ENCODE data around the gene PRXL2A.

The PRXL2A gene

DNA sequence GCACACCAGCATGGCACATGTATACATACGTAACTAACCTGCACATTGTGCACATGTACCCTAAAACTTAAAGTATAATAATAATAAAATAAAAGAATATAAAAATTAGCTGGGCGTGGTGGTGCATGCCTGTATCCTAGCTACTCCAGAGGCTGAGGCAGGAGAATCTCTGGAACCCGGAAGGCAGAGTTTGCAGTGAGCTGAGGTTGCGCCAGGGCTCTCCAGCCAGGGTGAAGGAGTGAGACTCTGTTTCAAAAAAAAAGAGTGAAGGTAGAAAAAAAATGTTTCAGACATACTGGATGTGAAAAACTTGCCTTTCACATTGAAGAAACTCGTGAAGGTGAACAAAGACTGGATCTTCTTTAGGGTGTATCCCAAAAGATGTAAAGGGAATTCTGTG, 72.5 kb downstream of the PRXL2A start:
- Mint-ChIP-seq H3K4me1 (peaks cover 74% of the 10 kb centered on the region), H3K4me3 (no peak overlapping the region), H3K9me3 (no peaks in the 10 kb centered on the region), H3K27ac (ENCODE audit: low read depth) (no peak overlapping the region), H3K27me3 (no peaks in the 10 kb centered on the region), H3K36me3 (ENCODE audit: insufficient read depth) (peaks cover 42% of the 10 kb centered on the region)
- no peak for DNase-seq (ENCODE audit: low spot score in 2 of 2)
- no peak for ATAC-seq (replicated peaks; ENCODE audit: extremely low read depth, poor library complexity, severe bottlenecking)

DNA sequence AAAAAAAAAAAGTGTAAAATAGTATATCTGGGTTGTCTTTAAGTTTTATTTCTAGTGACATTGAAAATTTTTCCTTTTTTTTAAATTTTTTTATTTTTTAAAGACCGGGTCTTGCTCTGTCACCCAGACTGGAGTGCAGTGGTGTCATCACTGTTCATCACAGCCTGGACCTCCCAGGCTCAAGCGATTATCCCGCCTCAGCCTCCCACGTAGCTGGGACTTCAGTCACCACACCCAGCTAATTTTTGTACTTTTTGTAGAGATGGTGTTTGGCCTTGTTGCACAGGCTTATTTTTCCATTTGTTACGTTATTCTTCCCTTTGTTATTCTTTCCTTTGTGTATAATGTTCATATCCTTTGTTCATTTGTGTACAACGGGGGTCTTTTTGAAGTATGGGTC, 75.9 kb downstream of the PRXL2A start:
- ATAC-seq (replicated peaks; ENCODE audit: extremely low read depth, poor library complexity, severe bottlenecking) (no peak), DNase-seq (ENCODE audit: low spot score in 2 of 2) (no peak)
- no peaks in the 10 kb centered on the region for H3K27me3 Mint-ChIP-seq
- peak overlapping the region; percentile 66 for H3K4me3 Mint-ChIP-seq
- H3K36me3 Mint-ChIP-seq (ENCODE audit: insufficient read depth): peaks cover 39% of the 10 kb centered on the region
- H3K4me1 Mint-ChIP-seq: peaks cover 89% of the 10 kb centered on the region
- no peaks in the 10 kb centered on the region for H3K9me3 Mint-ChIP-seq
- H3K27ac Mint-ChIP-seq (ENCODE audit: low read depth): peak overlapping the region; percentile 74

- H3K27ac Mint-ChIP-seq (ENCODE audit: low read depth): peak overlapping the region; percentile 74
- no peaks in the 10 kb centered on the region for H3K27me3 Mint-ChIP-seq
- DNase-seq (ENCODE audit: low spot score in 2 of 2) (no peak), ATAC-seq (replicated peaks; ENCODE audit: extremely low read depth, poor library complexity, severe bottlenecking) (no peak)
- peaks cover 94% of the 10 kb centered on the region for H3K4me1 Mint-ChIP-seq
- peaks cover 42% of the 10 kb centered on the region for H3K36me3 Mint-ChIP-seq (ENCODE audit: insufficient read depth)
- no peaks in the 10 kb centered on the region for H3K9me3 Mint-ChIP-seq
- H3K4me3 Mint-ChIP-seq: peak overlapping the region; percentile 66
Observed at GRCh38 chr10:80484676-80485075, 76.3 kb downstream of the PRXL2A start.

DNA sequence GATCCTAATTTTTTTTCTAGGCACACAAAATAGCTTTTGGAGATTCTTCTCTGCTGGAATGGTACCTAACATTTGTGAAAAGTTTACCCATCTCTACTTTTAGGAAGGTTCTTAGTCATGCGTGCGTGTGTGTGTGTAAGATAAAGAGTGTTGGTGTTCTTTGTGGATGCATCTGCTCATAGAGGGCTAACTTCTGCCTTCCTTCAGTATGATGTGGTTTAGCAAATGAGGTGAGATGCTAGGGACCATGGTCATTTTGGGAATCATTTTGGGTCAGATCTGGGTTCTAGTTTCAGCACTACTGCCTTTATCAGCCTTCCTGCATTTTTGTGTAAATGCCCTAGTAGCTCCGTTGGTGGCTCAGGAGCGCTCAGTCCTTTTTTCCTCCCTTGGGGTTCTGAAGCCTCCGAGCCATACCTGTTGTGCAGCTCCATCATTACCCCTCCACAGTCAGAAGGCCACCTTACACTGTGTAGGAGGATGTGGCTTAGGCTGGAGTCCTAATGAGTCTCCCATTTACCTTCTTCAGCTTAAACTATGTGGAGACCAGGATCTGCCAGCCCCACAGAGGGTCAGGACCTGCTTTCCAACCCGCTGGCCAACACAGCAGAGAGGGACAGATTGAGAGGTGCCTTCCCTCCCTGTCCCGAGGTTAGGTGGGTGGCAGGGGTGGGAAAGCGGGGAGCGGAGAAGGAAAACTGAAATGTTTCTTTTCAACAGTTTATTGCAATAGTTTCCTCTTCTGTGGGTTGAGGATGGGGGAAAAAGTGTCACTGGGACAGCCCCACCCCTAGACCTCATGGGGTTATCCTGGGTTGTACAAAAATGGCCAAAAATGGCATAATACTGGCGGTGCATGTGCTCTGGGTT, 77.0 kb downstream of the PRXL2A start:
- Mint-ChIP-seq H3K27ac (ENCODE audit: low read depth) (peak overlapping the region; percentile 74), H3K9me3 (no peaks in the 10 kb centered on the region), H3K4me1 (peaks cover 96% of the 10 kb centered on the region), H3K4me3 (peak overlapping the region; percentile 66), H3K27me3 (no peaks in the 10 kb centered on the region), H3K36me3 (ENCODE audit: insufficient read depth) (peaks cover 47% of the 10 kb centered on the region)
- ATAC-seq (replicated peaks; ENCODE audit: extremely low read depth, poor library complexity, severe bottlenecking) (no peak), DNase-seq (ENCODE audit: low spot score in 2 of 2) (no peak)

- Mint-ChIP-seq H3K27me3 (no peaks in the 10 kb centered on the region), H3K4me1 (peaks cover 96% of the 10 kb centered on the region), H3K4me3 (peak overlapping the region; percentile 66), H3K36me3 (ENCODE audit: insufficient read depth) (peaks cover 51% of the 10 kb centered on the region), H3K27ac (ENCODE audit: low read depth) (peak overlapping the region; percentile 74), H3K9me3 (no peaks in the 10 kb centered on the region)
- no peak for DNase-seq (ENCODE audit: low spot score in 2 of 2)
- no peak for ATAC-seq (replicated peaks; ENCODE audit: extremely low read depth, poor library complexity, severe bottlenecking)
Observed at GRCh38 chr10:80485946-80486764, 77.8 kb downstream of the PRXL2A start.
